HG03460 (cell line): Measurements from ENCODE around the gene SAP30BP.
"Not testable (repeated sequence)": the region's sequence is repeated elsewhere in the genome, so short reads cannot be mapped to it uniquely, and the experiment has no call there.

Experiments
- ATAC-seq: cut with Tn5 transposase; IDR thresholded peaks from one replicate; pipeline ENCODE4 v1.9.1; 2021; ENCODE audit not compliant: unreplicated experiment

SAP30BP gene

GRCh38 chr17:75633486-75634375 is 33.4 kb upstream of the SAP30BP start:
- no peak for ATAC-seq

DNA sequence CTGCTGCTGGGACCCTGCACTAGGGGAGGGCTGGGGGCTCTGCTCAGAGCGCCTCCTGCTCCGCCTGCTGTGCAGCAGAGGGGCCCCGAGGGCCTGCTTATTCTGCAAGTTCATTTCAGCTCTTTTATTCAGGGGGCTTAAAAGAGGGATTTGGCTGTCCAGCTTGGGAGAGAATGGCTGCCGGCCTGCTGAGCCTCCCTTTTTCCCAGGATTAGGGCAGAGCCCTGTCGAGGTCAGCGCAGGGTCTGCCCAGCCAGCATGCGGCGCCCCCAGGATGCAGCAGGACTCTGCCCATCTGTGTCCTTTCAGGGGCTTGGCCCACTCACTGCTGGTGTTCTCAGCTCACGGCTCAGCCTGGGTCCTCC is 32.8 kb upstream of the SAP30BP start:
- ATAC-seq = no peak

DNA sequence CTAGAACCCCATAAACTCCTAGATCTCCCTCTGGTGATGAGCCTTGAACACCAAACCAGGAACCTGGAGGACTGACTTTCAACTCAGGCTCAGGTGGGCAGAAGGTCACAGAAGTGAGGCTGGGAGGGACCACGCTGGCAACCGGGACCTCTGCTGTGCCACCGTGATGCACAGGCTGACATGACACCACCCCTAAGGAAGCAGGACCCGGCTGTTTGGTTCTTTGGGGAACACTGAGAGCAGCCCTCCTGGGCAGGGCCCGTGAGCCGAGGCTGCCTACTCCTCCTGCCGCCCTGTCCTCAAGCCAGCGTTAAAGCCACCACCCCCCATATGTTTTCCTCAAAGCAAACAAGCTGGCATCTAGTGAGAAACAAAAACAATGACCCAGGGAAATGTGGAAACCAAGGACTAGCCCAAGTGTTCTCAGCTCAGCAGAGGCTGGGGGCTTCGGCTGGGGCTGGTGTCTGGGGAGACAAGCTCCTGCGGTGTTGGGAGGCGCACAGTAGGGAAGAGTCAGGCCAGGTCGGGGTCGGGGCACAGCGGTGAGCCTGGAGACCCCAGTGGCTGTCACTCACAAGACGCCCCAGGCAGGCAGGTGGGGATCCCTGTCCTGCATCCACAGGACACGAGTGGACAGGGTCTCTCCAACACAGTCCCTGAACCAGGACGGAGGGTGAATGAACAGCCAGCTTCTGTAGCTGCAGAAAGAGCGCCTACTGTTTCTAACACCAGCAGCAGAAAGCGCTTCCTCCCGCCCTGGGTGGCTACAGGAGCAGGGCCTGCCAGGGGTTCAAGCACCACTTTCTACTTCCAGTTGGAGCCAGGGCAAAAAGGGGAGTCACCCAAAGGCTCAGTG is 32.2 kb upstream of the SAP30BP start:
- no peak for ATAC-seq

DNA sequence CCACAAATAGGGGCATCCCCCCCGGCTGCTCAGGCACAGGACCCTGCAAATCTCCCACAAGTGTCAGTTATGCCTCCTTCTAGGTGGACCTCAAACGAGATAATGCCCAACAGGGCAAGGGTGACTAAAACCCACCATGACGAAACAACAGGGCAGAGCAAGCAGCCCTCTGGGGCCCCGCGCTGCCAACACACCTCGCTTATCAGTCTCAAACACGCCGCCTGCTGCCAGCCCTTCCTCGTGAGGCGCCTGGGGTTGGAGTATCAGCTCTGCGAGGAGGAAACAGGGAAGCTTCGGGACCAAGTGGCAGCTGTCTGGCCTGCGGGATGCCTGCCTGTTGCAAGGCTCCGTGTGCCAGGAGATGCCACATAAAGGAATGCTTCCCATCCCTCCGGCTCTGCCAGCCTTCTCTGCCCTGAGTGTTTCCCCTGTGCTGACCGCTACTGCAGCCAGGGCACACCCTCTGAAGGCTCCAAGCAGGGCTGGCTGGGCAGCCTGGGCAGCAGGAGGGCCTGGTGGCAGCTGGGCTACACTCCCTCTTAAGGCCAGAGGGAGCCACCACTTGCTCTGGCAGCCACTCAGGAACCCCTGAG is 31.4 kb upstream of the SAP30BP start:
- no peak for ATAC-seq

GRCh38 chr17:75636381-75637142 is 30.6 kb upstream of the SAP30BP start:
- ATAC-seq = no peak

DNA sequence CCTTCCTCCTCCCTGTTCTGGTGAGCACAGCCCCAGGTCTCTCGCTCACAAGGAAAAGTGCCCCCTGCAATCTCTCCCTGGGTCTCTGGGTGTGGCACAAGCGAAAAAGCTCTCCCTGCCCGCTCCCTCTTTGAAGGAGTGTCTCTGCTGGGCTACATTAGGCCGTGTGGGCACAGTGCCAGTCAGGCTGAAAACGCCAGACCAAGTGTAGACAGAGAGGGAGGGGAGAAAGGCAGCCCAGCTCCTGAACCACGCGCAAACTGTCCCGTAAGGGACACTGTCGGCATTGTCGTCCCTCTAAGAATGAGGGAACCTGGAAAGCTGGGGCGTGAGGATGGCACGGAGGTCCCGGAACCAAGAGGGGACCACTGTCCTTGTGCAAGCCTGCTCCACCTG is 30.0 kb upstream of the SAP30BP start:
- no peak for ATAC-seq

DNA sequence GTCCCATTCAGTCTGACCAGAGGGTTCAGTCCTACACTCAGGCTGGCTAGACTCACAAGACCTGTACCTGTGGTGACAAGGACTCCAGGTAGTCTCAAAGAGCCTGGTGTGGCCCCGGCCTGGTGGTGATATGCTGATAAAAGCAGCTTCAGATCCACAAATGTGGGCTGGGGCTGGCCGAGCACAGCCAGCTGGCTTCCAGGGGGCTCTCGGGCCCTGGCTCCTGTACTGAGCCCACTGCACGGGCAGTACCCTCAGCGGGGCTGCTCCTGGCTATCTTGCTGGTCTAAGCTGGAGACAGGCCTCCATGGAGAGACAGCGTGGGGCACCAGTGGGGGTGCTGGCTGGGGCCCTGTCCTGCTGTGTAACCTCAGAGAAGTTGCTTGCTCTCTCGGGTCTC is 29.6 kb upstream of the SAP30BP start:
- ATAC-seq = no peak

DNA sequence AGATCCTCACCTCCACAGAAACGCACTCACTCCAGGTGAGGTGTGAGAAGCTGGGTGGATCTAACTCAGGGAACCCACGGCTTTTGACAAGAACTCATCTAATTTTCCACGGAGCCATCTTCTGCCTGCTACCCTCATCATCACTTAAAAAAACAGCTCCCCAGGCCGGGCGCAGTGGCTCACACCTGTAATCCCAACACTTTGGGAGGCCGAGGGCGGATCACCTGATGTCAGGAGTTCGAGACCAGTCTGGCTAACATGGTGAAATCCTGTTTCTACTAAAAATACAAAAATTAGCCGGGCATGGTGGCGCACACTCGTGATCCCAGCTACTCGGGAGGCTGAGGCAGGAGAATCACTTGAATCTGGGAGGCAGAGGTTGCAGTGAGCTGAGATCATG is 29.1 kb upstream of the SAP30BP start:
- ATAC-seq = not testable (repeated sequence)

DNA sequence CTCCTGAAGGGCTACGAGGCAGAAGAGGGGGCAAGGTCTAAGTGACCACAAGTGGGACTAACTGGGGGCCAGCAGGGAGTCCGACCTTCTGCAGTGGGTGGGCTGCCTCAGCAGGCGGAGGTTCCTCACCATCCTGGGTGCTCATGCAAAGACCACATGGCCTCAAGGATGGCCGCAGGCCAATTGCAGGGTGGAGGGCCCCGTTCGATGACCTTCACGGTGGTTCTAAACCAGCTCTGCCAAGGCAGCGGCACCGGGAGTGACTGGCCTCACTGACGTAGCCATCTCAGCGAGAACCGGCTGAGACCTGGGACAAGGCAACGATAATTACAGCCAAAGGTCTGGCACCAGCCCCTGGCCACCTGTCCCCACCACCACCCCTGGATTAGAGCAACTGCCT is 28.2 kb upstream of the SAP30BP start:
- ATAC-seq = no peak

DNA sequence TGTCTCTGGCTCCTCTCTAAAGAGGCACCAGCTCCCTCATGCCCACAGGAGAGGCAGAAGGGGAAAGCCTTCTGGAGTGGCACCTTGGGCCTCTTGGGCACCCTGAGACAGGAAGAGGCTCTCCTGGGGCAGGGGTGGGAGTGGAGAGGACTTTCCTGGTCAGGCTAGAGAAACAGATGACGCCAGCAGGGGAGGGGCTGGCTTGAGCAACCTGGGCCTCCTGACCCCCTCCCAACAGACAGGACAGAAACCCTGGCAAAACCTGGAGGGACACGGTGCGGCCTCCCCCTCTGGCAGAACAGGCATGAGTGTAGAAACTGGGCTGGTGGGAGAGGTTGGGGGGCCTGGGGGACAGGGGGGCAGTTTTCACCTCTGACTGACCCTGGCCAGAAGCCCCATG is 27.8 kb upstream of the SAP30BP start:
- ATAC-seq = no peak

GRCh38 chr17:75639771-75640555 is 27.2 kb upstream of the SAP30BP start:
- no peak for ATAC-seq

DNA sequence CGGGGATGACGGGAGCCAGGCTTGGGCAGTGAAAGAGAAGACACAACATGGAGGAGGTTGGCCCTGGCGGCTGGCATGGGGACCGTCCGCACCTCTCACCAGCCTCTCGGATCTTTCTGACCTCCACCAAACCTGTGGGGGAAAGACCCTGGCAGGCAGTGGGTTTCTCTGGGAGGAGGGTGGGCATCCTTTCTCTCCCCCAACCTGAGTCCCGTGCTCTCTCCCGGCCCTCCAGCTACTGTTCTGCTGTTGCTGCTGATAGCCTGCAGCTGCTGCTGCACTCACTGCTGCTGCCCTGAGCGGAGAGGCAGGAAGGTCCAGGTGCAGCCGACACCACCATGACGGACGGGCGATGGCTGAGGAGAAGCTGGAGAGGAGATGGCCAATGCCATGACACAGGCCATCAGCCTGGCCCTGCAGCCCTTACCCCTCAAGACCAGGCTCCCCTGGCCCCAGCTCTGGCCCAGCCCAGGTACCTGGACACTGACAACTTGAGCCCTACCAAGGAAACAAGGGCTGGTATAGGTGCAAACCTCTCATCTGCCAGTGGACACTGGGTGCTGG is 26.5 kb upstream of the SAP30BP start:
- ATAC-seq = no peak

DNA sequence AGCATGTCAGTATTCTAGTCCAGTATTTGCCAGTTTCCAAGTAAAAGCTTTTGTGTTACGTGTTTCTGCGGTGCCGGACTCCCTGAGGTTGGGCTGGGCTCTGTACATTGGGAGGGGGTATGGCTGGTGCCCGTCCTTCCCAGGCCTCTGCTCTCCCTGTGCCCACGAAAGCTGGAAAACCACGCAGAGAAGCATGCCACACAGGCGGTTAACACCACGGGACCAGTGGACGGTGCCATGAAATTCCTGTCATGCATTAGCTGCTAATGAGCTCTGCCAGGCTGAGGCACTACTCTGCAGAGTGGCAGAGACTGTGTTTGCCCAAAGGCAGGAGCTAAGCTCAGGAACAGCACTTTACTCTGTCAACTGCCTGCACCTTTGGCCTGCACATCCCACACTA is 25.8 kb upstream of the SAP30BP start:
- ATAC-seq = no peak

GRCh38 chr17:75642182-75642783 is 24.9 kb upstream of the SAP30BP start:
- ATAC-seq = no peak

DNA sequence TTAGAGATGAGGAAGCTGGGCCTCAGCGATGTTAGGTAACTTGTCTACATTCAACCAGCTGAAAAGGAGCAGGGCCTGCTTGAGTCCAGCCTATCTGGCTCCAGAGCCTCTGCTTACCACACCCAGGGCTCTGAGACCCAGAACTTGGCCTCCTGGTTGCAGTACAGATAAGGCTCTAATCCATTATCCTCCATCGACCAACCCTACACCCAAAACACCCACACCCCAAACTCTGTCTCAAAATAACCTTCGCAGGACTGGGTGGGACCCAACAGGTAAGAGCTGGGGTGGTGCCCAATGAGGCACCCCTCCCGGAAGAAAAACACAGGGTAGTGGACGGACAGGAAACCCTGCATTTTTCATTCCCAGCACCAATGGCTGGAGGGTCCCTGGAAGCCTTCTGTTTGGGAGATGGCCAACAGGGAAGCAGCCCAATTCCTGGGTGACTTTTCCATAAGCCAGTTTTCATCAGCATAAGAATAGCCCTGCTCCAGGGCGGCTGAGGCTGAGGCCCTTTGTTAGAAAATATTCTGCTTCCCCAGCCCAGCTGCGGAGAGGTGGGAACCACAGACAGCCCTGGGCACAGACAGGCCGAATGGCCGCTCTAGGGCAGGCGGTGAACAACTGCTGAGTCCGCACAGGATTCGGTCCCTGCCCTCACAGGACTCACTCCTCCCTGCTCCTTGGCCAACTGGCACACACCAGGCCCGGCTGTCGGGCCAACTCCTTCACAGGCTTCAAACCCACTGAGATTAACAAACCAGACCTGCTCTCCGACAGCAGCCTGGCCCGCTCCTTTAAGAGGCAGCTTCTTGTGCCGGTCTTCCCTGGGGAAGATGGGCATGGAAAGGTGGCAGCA is 24.1 kb upstream of the SAP30BP start:
- ATAC-seq = no peak

GRCh38 chr17:75643643-75644017 is 23.5 kb upstream of the SAP30BP start:
- ATAC-seq = no peak

DNA sequence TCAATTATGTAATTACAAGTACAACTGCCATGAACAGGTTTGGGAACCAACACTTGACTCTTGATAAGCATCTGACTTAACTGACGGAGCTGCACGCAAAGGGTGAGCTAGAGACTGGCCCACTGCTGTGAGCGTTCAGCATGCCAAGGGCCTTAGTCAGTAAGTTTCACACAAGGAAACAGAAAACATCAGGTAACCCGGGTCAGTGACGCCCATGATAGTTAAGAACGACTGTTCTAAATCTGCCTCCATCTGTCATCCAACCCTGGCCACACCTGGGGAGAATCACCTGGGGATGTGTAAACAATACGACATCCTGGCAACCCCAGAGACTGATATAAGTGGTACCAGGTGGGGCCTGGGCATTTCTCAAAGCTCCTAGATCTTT is 21.6 kb upstream of the SAP30BP start:
- no peak for ATAC-seq

- ATAC-seq = peak; percentile 83
Observed at GRCh38 chr17:75645889-75646637, 21.1 kb upstream of the SAP30BP start.
